Erythroblast (primary cell): ENCODE data around the gene ANTXR2.

Source experiments
- GATA1 ChIP-seq: IDR thresholded peaks from 2 replicates; pipeline ENCODE4 v1.6.1; 2011; ENCODE audit warnings: low read depth, mild to moderate bottlenecking, control low read depth, low read length, moderate library complexity
- POLR2A ChIP-seq: IDR thresholded peaks from 2 replicates; pipeline ENCODE4 v1.6.1; 2011; ENCODE audit warnings: mild to moderate bottlenecking, low read length

GRCh38 chr4:79922011-79922410 is 151.0 kb downstream of the ANTXR2 start:
- TF ChIP-seq POLR2A = no peak
- no peak for TF ChIP-seq GATA1
